ENCODE measurements around the gene CCNC.
"Not testable (repeated sequence)": the region's sequence is repeated elsewhere in the genome, so short reads cannot be mapped to it uniquely, and the experiment has no call there.

CCNC gene

GRCh38 chr6:99603421-99604165, 35.1 kb upstream of the CCNC start:
- no peak for DNase-seq (ENCODE audit: low read depth)

GRCh38 chr6:99602520-99603420, 34.3 kb upstream of the CCNC start:
- no peak for DNase-seq (ENCODE audit: low read depth)

GRCh38 chr6:99594696-99595095, 26.2 kb upstream of the CCNC start:
- DNase-seq (ENCODE audit: low read depth), result not testable (repeated sequence)

- DNase-seq (ENCODE audit: low read depth), result no peak
These were observed 24.4 kb upstream of the CCNC start for GRCh38 chr6:99592900-99593299.

GRCh38 chr6:99591673-99592364, 23.4 kb upstream of the CCNC start:
- no peak for DNase-seq (ENCODE audit: low read depth)

GRCh38 chr6:99590728-99591672, 22.5 kb upstream of the CCNC start:
- no peak for DNase-seq (ENCODE audit: low read depth)

GRCh38 chr6:99589907-99590493, 21.5 kb upstream of the CCNC start:
- no peak for DNase-seq (ENCODE audit: low read depth)

GRCh38 chr6:99589290-99589672, 20.8 kb upstream of the CCNC start:
- no peak for DNase-seq (ENCODE audit: low read depth)

- DNase-seq (ENCODE audit: low read depth), result no peak
These were observed 20.3 kb upstream of the CCNC start for GRCh38 chr6:99588618-99589289.

GRCh38 chr6:99587792-99588191, 19.3 kb upstream of the CCNC start:
- DNase-seq (ENCODE audit: low read depth), result no peak

- DNase-seq (ENCODE audit: low read depth), result no peak
These were observed 11.3 kb upstream of the CCNC start for GRCh38 chr6:99579781-99580180.

- no peak for DNase-seq (ENCODE audit: low read depth)
These were observed 7.2 kb upstream of the CCNC start for GRCh38 chr6:99575544-99576227.

- no peak for DNase-seq (ENCODE audit: low read depth)
These were observed 5.6 kb upstream of the CCNC start for GRCh38 chr6:99573980-99574617.

GRCh38 chr6:99563056-99563723, 5.3 kb downstream of the CCNC start:
- no peak for DNase-seq (ENCODE audit: low read depth)

- DNase-seq (ENCODE audit: low read depth), result no peak
These were observed 7.8 kb downstream of the CCNC start for GRCh38 chr6:99560668-99561067.

- DNase-seq (ENCODE audit: low read depth), result no peak
These were observed 9.4 kb downstream of the CCNC start for GRCh38 chr6:99559057-99559456.

- no peak for DNase-seq (ENCODE audit: low read depth)
These were observed 14.6 kb downstream of the CCNC start for GRCh38 chr6:99553888-99554287.

GRCh38 chr6:99550046-99550748, 18.3 kb downstream of the CCNC start:
- no peak for DNase-seq (ENCODE audit: low read depth)

Measured in T-helper 22 cell (primary cell).